ENCODE results near the gene MINDY3.

Gene MINDY3

GRCh38 chr10:15860692-15861201 is 440 bp upstream of the MINDY3 start:
- no peak for TF ChIP-seq CTCF (IDR thresholded peaks at IDR 0.05; ENCODE audit: unreplicated experiment in 3 of 3)
- Mint-ChIP-seq H3K4me1 (peaks cover 40% of the 10 kb centered on the region), H3K9me3 (no peaks in the 10 kb centered on the region), H3K36me3 (ENCODE audit: low read depth) (peaks cover 4% of the 10 kb centered on the region), H3K4me3 (peak overlapping the region; percentile 98 to 99 (median 98)), H3K27me3 (ENCODE audit: low read depth) (peaks cover 32% of the 10 kb centered on the region), H3K27ac (peak overlapping the region; percentile 88 to 97 (median 97))

GRCh38 chr10:15859509-15859905 is 800 bp downstream of the MINDY3 start:
- Mint-ChIP-seq H3K9me3 (no peaks in the 10 kb centered on the region), H3K27me3 (ENCODE audit: low read depth) (peaks cover 23% of the 10 kb centered on the region), H3K4me1 (peaks cover 40% of the 10 kb centered on the region), H3K4me3 (peak overlapping the region; percentile 98 to 99 (median 98)), H3K36me3 (ENCODE audit: low read depth) (peaks cover 5% of the 10 kb centered on the region), H3K27ac (peak overlapping the region; percentile 88 to 97 (median 97))
- TF ChIP-seq CTCF (IDR thresholded peaks at IDR 0.05; ENCODE audit: unreplicated experiment in 3 of 3): no peak

- Mint-ChIP-seq H3K27me3 (ENCODE audit: low read depth) (peaks cover 16% of the 10 kb centered on the region), H3K4me1 (peaks cover 40% of the 10 kb centered on the region), H3K9me3 (no peaks in the 10 kb centered on the region), H3K36me3 (ENCODE audit: low read depth) (peaks cover 12% of the 10 kb centered on the region), H3K4me3 (peak overlapping the region; percentile 81 to 99 (median 84)), H3K27ac (peak overlapping the region in 1 of 3 experiments; percentile 10)
- TF ChIP-seq CTCF (IDR thresholded peaks at IDR 0.05; ENCODE audit: unreplicated experiment in 3 of 3): no peak
Observed at GRCh38 chr10:15858861-15859281, 1.4 kb downstream of the MINDY3 start.

- peak overlapping the region; percentile 29 to 57 (median 35) for H3K4me3 Mint-ChIP-seq
- H3K36me3 Mint-ChIP-seq (ENCODE audit: low read depth): peaks cover 26% of the 10 kb centered on the region
- no peak for TF ChIP-seq CTCF (IDR thresholded peaks at IDR 0.05; ENCODE audit: unreplicated experiment in 3 of 3)
- no peak overlapping the region for H3K27ac Mint-ChIP-seq
- H3K4me1 Mint-ChIP-seq: peaks cover 40% of the 10 kb centered on the region
- peaks cover 2% of the 10 kb centered on the region for H3K9me3 Mint-ChIP-seq
- H3K27me3 Mint-ChIP-seq (ENCODE audit: low read depth): peaks cover 10% of the 10 kb centered on the region
Observed at GRCh38 chr10:15857107-15857575, 3.2 kb downstream of the MINDY3 start.

- Mint-ChIP-seq H3K4me3 (peak overlapping the region in 1 of 3 experiments; percentile 12), H3K9me3 (peaks cover 9% of the 10 kb centered on the region), H3K27ac (no peak overlapping the region), H3K4me1 (peaks cover 40% of the 10 kb centered on the region), H3K36me3 (ENCODE audit: low read depth) (peaks cover 33% of the 10 kb centered on the region), H3K27me3 (ENCODE audit: low read depth) (peaks cover 6% of the 10 kb centered on the region)
- no peak for TF ChIP-seq CTCF (IDR thresholded peaks at IDR 0.05; ENCODE audit: unreplicated experiment in 3 of 3)
Observed at GRCh38 chr10:15856328-15857015, 3.8 kb downstream of the MINDY3 start.

Data from nephron (organoid).